DMS53 treated with DMSO at 0.1 percent for 48 hours (cell line): ENCODE results near the gene KMT2D.

Experiments
- DNase-seq: peaks from one replicate; lab custom pipeline; 2025; ENCODE audit not compliant: unreplicated experiment; lab: John Stamatoyannopoulos, UW

Gene KMT2D

DNA sequence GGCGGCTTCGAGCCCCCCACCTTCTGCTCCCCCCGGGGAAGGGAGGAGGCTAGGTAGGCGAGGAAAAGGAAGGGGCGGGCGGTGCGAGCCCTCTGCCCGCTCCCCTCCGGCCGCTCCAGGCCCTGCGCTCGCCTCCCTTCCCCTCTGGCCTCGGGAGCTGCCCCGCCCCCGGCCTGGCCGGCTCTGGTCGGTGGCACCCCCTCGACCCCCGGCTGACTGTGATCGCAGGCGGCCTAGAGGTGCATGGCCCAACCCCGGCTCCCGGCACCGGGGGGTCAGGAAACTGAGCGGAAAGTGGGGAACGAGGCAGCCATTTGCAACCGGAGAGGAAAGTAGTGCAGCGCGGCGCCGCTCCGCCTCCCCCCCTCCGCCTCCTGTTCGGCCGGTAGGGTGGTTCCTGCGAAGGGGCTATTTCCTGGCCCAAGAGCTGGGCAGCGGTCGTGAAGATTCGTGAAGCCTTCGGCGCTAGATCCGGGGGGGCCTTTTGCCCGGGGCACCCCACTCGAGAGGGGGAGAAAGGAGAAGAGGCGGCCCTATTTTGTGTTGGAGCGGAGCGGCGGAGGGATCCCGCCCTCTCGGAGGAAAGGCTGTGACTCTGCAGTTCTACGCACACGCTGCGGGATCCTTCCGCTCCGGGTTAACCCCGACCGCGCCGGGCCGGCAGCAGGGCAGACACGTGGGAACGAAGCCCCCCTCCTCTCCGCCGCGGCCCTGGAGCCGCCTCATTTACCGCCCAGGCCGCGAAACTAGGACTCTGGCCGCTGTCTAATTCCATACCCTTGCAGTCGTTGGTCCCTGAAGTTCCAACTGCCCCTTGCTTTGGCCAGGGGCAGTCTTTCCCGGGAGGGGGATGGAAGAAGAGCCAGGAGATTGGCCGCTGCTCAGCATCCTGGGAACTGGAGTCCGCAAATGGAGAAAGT, at the start of gene KMT2D:
Gene KMT2D, minus strand, starts transcription at position 558 of the 920 bp plus-strand sequence. CDS start 5,470 bp downstream, outside the sequence.
- DNase-seq = peak; percentile 83

DNA sequence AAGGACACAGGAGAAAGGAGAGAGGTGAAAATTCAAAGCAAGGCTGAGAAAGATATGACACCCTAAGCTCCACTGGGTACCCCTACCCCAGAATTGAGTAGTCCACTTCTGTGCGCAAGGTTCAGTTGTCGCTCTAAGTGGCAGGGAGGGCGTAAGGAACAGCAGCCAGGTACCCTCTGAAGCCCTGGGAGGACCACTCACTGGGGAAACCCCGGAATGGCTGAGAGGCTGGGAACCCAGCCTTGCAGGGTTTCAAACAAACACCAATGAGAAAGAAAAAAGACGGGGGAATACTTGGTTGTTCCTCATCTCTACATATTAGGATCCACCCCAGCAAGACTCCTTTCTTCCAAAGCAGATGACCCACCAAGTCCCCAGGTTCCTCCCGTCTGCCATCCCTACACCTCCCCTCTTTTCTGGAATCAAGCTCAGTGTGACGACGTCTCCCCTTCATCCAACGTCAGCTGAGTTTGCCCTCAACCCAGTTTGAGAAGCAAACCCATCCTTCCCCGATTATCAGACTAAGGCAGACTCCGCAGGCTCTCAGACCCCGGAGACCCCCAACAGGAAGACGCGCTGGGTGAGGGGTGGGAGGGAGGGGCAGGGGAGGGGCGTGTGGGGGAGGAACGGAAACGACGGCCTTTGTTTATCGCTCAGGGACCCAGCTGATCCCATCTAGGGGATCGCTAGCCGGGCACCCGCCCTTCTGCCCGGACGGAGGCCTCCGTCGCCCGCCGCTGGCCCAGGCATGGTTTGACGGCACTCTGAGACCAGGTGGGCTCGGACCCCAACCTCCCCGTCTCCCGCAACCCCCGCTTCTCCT, 49.3 kb upstream of the KMT2D start:
- no peak for DNase-seq

GRCh38 chr12:49108958-49109404, 48.4 kb upstream of the KMT2D start:
- no peak for DNase-seq

- no peak for DNase-seq
Measured at GRCh38 chr12:49105504-49106084, 45.0 kb upstream of the KMT2D start.

- no peak for DNase-seq
Measured at GRCh38 chr12:49104822-49105221, 44.2 kb upstream of the KMT2D start.

DNA sequence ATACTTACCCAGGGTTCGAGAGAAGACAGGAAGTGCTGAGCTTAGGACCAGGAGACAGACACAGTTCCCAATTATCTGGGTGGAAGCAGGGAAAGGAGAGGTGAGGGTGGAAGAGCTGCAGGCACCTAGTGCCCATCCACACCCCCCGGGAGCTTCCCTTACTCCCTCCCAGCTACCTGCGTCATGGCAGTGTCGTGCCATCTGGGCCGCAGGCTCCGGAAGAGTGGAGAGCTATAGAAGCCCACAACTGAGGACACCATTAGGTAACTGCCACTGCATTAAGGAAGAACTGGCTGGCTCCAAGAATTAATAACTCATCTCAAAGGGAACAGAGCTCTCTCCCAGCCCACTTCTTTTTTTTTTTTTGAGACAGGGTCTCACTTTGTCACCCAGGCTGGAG, 39.8 kb upstream of the KMT2D start:
- DNase-seq = no peak

- DNase-seq = no peak
Measured at GRCh38 chr12:49098703-49099102, 38.1 kb upstream of the KMT2D start.

- DNase-seq = no peak
Measured at GRCh38 chr12:49098035-49098451, 37.4 kb upstream of the KMT2D start.

DNA sequence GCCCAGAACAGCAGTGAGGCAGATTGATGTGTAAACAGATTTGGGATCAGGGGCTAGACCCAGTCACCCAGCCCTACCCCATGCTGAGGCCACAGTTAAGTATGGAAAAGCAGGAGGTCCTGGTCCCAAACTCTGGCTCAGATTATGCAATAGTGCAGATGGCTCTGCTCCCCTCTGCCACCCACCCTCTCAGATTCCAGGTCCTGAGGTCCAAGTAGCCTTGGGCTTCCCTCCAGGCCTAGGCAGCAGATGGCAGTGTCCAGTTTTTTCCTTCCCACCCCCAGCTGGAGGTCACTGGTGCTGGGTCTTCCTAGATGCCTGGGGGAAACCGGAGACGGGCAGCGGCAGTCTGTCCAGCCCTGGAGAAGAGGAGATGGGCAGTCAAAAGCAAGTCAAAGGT, 36.8 kb upstream of the KMT2D start:
- DNase-seq = no peak

DNA sequence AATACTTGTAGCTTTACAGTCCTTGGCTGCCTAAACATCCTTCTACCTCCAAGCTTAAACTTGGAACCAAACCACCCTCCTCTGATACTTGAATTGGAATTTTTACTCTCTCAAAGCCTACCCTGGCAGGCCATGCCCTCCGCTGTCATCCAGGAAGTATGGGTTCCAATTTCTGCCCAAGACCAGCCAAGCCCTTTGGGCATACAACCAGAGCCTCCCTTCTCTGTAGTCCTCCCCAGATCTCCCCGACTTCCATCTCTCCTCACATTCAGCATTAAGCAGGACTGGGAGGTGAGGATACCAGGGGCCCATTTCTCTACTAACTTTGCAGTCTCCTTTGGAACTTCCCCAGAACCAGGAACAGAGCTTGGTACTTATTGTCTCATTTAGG, 34.4 kb upstream of the KMT2D start:
- DNase-seq = no peak

DNA sequence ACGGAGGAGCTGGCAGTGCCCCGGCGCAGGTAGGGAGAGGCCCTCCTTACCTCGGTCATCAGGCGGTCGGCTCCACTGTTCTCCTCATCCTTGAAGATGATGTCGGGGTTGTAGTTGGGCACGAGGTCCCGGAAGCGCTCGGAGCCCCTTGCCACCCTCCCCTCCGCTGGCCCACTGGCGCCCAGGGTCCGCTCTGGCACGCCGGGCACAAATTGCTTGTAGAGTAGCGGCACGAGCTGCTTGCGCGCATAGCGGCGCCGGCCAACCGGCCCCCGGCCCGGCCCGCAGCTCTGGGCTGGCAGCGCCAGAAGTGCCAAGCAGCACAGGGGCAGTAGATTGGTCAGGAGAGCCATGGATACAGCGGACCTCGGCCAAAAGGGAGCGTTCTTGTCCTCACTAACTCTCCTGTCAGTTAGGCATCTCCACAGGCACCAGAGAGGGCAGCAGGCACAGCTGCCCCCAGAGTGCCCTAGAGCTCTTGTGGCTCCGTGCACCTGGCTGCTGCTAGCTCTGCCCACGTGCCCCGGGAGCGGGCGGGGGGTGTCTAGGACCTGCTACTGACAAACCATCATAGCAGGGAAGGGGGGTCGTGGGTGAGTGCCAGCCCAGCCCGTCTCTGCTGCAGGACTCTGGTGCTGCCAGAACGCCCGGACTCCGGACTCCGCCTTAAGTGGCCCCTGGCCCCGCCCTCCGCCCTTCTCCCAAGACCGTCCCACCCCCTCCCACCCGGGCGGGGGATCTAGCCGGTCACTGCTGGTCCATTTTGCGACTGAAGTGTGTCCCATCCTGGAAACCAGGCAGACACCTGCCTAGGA, 33.8 kb upstream of the KMT2D start, which contains the start of gene DHH:
Gene DHH, minus strand, starts transcription at position 642 of the 815 bp plus-strand sequence. Its CDS starts 289 bp downstream, at position 353.
- DNase-seq = no peak

DNA sequence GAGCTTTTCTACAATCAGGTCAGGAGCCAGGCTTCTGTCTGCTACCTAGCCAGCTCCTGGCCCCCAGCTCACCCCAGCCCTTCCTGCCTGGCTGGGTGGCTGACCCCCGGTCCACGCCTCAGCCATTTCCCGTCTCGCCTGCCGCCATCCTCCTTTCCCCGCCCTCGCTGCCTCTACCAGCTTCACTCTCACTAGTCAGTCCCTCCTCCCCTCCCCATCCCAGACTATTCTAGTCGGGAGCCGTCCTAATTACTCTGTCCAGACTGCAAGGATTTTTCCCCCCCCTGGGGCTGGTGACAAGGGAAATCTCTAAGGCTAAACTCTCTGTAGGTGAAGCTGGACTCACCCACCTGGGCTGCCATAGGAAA, 33.2 kb upstream of the KMT2D start:
- DNase-seq = no peak

DNA sequence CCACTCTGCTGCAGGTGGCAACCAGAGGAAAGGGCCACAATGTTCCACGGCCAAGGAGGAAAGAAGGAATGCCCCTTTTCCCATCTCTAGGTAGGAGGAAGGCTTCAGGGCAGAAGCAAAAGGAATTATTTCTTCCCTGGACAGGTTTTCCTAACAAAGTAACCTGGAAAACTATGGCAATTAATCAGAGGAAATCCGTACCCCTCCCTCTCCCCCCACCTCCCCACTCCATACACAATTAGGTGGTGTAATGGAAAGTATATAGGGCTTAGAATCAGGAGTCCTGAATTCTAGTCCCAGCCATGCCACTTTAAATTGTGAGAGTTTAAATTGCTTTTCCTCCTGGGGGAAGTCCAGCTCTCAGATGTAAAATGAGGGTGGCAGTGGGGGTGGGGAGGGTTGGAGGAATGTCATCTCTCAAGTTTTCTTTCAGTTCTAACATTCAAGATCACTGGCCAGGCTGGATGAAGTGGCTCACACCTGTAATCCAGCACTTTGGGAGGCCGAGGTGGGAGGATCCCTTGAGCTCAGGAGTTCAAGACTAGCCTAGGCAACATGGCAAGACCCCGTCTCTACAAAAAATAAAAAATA, 32.3 kb upstream of the KMT2D start:
- no peak for DNase-seq

DNA sequence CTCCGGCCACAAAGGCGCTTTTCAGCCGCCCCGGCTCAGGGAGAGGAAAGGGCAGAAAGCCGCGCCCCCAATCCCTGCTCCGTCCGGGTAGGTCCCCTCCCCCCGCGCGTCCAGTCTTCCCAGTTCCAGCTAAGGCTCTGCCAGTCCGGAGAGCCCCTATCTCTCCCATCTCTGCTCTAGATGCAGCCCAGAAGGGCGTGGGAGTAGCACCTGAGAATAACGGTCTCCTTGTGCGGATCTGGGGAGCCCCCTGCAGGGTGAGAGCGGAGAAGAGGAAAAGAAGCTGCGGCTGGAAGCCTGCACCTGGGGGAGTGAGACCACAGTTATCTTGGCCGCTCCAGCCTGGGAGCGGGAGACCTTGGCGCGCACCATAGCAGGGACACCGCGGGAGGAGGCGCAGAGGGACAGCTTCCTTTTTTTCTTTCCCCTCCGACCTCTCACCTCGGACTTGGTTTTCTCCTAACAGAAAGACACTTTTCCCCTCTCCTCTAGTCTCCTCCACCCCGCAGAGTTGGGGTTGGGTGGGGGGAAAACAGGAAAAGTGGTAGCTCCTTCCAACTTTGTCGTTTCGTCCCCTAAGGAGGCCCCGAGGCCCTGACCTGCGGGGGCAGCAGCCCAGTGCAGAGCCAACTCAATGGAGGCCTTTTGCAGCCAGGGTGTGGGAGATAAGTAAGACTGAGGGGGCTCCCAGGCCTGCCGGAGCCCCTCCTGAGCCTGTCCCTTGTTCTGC, 31.7 kb upstream of the KMT2D start:
- no peak for DNase-seq

DNA sequence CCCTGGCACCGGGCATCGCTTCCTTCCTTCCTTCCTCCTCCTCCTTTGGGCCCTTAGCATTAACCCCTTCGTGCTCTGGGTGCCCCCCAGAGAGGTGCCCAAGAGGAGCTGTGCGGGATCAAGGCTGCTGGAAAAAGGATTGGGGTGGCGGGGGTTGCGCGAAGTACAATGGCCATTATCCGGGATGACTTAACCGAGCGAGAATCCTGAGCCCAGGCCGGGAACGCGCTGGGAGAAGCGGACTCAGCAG, 31.2 kb upstream of the KMT2D start:
- DNase-seq = no peak

GRCh38 chr12:49091056-49091835, 30.7 kb upstream of the KMT2D start:
- DNase-seq = no peak

- no peak for DNase-seq
Measured at GRCh38 chr12:49089821-49090773, 29.5 kb upstream of the KMT2D start.

- DNase-seq = no peak
Measured at GRCh38 chr12:49088932-49089330, 28.3 kb upstream of the KMT2D start.
